Measurements from ENCODE around the gene ANKRD35. TPM values are rescaled to one million over a fixed set of nuclear protein-coding genes. Genes with fewer than 3 reads are reported as not detected.

ANKRD35 gene
- total RNA-seq, 1 experiment from 2014 or later = not detected

DNA sequence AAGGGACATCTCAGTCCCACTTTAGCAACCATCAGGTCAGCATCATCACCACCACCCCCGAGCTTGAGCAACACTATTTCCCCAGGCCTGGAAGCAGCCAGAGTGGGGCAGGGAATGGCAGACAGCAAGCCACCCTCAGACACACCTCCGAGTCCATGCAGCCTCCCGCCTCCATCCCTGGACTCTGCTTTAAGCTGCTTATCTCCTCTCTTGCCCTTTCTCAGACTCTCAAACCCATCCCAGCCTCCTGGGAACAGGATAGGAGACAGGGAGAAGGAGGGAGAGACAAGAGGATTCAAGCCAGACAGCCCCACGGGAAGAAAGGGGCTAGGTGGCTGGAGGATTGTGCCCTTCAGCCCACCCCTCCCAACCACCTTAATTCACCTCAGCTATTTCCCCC is 28.5 kb downstream of the ANKRD35 start:
- ChIA-PET CTCF (interaction anchor here (0.7 to 8.0 kb wide), 17 partner anchors 10 to 181 kb away, joined by 3 to 184 read pairs (median 5); partner anchors contain the start of genes ITGA10, NUDT17, POLR3C and RNF115), POLR2A (interaction anchor here (1.0 to 6.0 kb wide), 10 partner anchors 11 to 195 kb away, joined by 3 to 179 read pairs (median 50); partner anchors contain the start of genes ANKRD35, ITGA10, LIX1L and NUDT17)
- intact Hi-C loops (cut with micrococcal nuclease) = loop anchor here (5.0 to 10.0 kb wide), 2 partner anchors 118 to 155 kb away; no protein-coding TSS in a partner anchor
- no peaks in the 10 kb centered on the region for H3K27me3 Mint-ChIP-seq (ENCODE audit: insufficient read depth, unreplicated experiment)
- no peak overlapping the region for H3K27ac Mint-ChIP-seq (ENCODE audit: low read depth, unreplicated experiment)
- TF ChIP-seq, protein P1, sequence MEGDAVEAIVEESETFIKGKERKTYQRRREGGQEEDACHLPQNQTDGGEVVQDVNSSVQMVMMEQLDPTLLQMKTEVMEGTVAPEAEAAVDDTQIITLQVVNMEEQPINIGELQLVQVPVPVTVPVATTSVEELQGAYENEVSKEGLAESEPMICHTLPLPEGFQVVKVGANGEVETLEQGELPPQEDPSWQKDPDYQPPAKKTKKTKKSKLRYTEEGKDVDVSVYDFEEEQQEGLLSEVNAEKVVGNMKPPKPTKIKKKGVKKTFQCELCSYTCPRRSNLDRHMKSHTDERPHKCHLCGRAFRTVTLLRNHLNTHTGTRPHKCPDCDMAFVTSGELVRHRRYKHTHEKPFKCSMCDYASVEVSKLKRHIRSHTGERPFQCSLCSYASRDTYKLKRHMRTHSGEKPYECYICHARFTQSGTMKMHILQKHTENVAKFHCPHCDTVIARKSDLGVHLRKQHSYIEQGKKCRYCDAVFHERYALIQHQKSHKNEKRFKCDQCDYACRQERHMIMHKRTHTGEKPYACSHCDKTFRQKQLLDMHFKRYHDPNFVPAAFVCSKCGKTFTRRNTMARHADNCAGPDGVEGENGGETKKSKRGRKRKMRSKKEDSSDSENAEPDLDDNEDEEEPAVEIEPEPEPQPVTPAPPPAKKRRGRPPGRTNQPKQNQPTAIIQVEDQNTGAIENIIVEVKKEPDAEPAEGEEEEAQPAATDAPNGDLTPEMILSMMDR (IDR thresholded peaks at IDR 0.05; ENCODE audit: unreplicated experiment) = no peak
- BruUV-seq (replicated peaks) = no TSS peak
- peaks cover 21% of the 10 kb centered on the region for H3K4me1 Mint-ChIP-seq (ENCODE audit: insufficient read depth, unreplicated experiment)
- H3K4me3 Mint-ChIP-seq (ENCODE audit: unreplicated experiment) = peak overlapping the region; percentile 99
- H3K9me3 Mint-ChIP-seq (ENCODE audit: unreplicated experiment) = no peaks in the 10 kb centered on the region
- no peak for DNase-seq (ENCODE audit: unreplicated experiment)
- H3K36me3 Mint-ChIP-seq (ENCODE audit: insufficient read depth, unreplicated experiment) = peaks cover 41% of the 10 kb centered on the region

DNA sequence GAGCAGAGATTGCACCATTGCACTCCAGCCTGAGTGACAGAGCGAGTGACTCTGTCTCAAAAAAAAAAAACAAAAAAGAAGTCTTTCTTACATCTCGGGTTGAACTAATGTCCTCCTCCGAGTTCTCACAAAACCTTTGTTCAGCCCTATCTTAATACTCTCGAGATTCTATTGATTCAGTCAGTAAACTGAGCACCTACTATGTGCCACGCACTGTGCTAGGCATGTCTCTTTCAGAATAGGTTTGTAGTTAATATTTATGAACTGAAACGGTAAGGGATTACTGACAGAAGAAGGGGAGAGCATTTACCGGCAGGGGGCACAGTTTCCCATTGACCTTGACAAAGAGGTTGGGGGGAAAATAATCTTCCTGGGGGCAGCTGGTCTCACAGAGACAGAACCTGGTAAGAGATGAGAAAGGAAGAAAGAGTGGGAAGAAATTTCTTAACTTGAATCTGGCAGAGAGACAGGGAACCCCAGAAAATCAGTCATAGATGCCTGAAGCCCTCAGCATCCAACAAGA is 30.2 kb downstream of the ANKRD35 start:
- Mint-ChIP-seq H3K27ac (ENCODE audit: low read depth, unreplicated experiment) (no peak overlapping the region), H3K9me3 (ENCODE audit: unreplicated experiment) (no peaks in the 10 kb centered on the region), H3K27me3 (ENCODE audit: insufficient read depth, unreplicated experiment) (no peaks in the 10 kb centered on the region), H3K36me3 (ENCODE audit: insufficient read depth, unreplicated experiment) (peaks cover 58% of the 10 kb centered on the region), H3K4me1 (ENCODE audit: insufficient read depth, unreplicated experiment) (peaks cover 26% of the 10 kb centered on the region), H3K4me3 (ENCODE audit: unreplicated experiment) (no peak overlapping the region)
- TF ChIP-seq, protein P1 (IDR thresholded peaks at IDR 0.05; ENCODE audit: unreplicated experiment) = peak; percentile 18
- BruUV-seq (replicated peaks) = no TSS peak
- CTCF ChIA-PET = interaction anchor here (0.7 to 1.9 kb wide), 10 partner anchors 10 to 164 kb away, joined by 3 to 8 read pairs (median 3); partner anchors contain the start of genes ITGA10 and NUDT17
- intact Hi-C loops (cut with micrococcal nuclease) = loop anchor here (5.0 to 10.0 kb wide), 2 partner anchors 119 to 157 kb away; no protein-coding TSS in a partner anchor
- POLR2A ChIA-PET = interaction anchor here (1.1 to 5.1 kb wide), 2 partner anchors 31 to 36 kb away, joined by 3 to 179 read pairs; partner anchors contain the start of genes POLR3C and RNF115
- peak; percentile 23 for DNase-seq (ENCODE audit: unreplicated experiment)

DNA sequence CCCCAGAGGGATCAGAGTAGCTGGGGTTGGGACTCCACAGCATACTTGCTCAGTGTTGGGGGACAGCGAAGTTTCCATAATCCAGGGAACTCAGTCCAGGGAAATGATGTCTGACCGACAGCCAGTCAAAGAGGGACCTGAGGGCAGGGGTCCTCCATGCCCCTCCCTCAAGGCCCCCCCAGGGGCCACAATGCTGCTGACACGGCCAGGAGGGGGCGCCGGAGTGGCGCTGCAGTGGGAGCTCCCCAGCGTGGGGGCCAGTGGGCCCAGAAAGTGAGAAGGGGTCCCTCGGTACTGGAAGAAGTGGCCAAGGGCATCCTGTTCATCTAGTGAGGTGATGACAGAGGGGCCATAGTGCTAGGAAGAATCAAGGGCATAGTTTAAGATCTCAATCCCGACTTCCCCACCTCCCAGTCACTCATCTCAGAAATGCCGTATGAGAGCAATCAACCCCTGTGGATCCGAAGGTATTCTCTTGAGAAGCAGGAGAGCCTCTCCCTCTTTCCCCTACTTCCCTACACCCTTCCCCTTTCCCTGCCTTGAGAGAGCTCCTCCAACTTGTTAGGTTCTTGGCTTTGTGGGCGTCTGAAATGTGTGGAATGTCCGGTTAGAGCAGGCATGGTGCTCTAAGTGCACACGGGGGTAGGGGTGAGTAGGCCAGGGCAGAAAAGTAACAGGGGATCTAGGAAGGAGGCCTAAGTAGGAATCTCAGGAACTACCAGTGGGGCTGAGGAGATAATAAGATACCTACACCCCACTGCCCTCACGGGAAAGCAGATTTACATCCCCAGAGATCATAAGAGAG is 36.1 kb downstream of the ANKRD35 start:
- intact Hi-C loops (cut with micrococcal nuclease) = loop anchor here (10.0 kb wide), 1 partner anchor 125 kb away; no protein-coding TSS in a partner anchor
- POLR2A ChIA-PET = interaction anchor here (0.9 to 10.5 kb wide), 5 partner anchors 10 to 42 kb away, joined by 4 to 124 read pairs (median 4); partner anchors contain the start of gene PIAS3
- BruUV-seq (replicated peaks) = no TSS peak
- Mint-ChIP-seq H3K27me3 (ENCODE audit: insufficient read depth, unreplicated experiment) (no peaks in the 10 kb centered on the region), H3K4me3 (ENCODE audit: unreplicated experiment) (no peak overlapping the region), H3K27ac (ENCODE audit: low read depth, unreplicated experiment) (no peak overlapping the region), H3K36me3 (ENCODE audit: insufficient read depth, unreplicated experiment) (peaks cover 57% of the 10 kb centered on the region), H3K4me1 (ENCODE audit: insufficient read depth, unreplicated experiment) (peaks cover 16% of the 10 kb centered on the region), H3K9me3 (ENCODE audit: unreplicated experiment) (no peaks in the 10 kb centered on the region)
- CTCF ChIA-PET = interaction anchor here (0.6 to 13.6 kb wide), 10 partner anchors 9 to 178 kb away, joined by 3 to 242 read pairs (median 6); partner anchors contain the start of genes PIAS3, POLR3C and RNF115
- DNase-seq (ENCODE audit: unreplicated experiment) = peak; percentile 43
- TF ChIP-seq, protein P1 (IDR thresholded peaks at IDR 0.05; ENCODE audit: unreplicated experiment) = peak; percentile 64
